GM08714 (cell line): ENCODE data around the gene TEX264.

ENCODE experiments used
- H3K4me3 ChIP-seq: fragments of 200-500 bp; sonication (Bioruptor generic); 2 replicates; pipeline ENCODE4 v1.5.1; 2014; ENCODE audit warnings: mild to moderate bottlenecking, low read length, inconsistent platforms
- ZNF274 ChIP-seq: IDR thresholded peaks from 2 replicates; pipeline ENCODE4 v1.6.1; 2012; ENCODE audit warnings: mild to moderate bottlenecking, low read depth, low read length

The TEX264 gene

DNA sequence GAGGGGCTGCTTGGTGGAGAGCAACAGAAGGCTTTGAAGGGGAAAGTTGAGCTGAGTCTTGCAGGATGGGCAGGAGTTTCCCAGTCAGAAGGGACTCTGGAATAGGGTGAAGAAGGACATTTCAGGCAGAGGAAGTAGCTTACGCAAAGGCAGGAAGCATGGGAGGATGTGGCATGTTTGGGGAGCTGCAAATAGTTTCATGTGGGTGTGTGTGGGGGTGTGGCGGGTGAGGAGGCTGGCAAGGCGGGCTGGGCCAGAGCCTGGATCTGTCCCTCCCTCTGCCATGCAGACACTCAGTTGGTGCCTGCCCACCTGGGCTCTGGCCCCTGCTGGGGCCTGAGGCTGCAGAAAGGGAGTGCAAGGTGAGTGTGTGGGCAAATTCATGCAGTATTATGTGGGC is 10.4 kb downstream of the TEX264 start:
- TF ChIP-seq ZNF274, result no peak
- H3K4me3 ChIP-seq, result no peak overlapping the region; the same call in 1 of the 2 replicates

DNA sequence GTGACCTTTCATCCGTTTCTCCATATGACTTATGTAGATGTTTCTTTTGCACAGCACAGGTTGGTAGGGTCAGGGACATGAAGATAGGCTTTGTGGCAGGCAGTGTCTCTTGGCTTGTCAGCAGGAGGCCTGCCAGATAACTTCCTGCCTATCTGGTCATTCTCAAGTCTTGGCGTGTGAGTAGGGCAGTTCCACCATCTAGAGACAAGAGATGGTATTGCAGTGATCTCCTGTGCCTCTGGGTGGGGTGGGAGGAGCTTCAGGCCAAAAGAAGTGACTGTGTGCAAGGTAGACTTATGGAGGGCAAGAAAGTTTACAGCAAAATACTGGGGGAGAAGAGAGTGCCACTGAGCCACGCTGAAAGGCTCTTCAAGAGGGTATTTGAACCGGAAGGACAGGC is 11.0 kb downstream of the TEX264 start:
- no peak for TF ChIP-seq ZNF274
- no peak overlapping the region; the same call in 1 of the 2 replicates for H3K4me3 ChIP-seq

DNA sequence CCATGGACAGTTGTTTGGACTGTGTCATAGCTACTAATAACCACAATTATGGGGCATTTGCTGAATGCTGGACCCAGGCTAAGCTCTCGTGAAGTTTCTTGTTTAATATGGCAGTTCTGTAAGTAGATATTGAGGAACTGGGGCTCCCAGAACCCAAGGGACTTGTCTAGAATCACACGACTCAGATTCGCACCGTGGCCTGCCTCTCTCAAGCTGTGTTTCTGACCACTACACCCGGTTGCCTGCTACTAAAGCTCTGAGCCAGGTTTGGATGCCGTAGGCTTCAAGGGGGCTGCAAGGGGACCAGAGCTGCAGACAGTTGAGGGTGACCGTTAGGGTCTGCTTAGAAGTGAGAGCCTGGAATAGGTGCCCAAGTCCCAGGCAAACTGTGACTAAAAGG is 11.5 kb downstream of the TEX264 start:
- no peak for TF ChIP-seq ZNF274
- no peak overlapping the region for H3K4me3 ChIP-seq

DNA sequence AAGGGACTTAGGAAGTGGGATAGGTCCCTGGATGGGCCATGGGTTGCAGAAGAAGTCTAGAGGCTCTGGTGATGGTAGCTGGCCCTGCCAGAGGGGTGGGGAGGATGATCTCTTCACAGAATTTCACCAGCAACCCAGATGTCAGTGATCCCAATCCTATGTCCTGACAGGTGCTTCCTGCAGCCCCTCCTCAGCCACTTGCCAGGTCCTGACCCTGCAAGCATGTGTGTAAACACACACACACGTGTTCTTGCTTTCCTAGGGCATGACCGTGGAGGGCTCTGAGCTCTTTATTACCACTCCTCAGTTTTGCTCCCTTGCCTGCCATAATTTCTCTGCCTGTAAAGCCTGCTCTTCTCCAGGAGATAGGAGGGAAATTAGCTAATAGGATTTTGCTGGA is 12.5 kb downstream of the TEX264 start:
- TF ChIP-seq ZNF274, result no peak
- H3K4me3 ChIP-seq, result no peak overlapping the region

DNA sequence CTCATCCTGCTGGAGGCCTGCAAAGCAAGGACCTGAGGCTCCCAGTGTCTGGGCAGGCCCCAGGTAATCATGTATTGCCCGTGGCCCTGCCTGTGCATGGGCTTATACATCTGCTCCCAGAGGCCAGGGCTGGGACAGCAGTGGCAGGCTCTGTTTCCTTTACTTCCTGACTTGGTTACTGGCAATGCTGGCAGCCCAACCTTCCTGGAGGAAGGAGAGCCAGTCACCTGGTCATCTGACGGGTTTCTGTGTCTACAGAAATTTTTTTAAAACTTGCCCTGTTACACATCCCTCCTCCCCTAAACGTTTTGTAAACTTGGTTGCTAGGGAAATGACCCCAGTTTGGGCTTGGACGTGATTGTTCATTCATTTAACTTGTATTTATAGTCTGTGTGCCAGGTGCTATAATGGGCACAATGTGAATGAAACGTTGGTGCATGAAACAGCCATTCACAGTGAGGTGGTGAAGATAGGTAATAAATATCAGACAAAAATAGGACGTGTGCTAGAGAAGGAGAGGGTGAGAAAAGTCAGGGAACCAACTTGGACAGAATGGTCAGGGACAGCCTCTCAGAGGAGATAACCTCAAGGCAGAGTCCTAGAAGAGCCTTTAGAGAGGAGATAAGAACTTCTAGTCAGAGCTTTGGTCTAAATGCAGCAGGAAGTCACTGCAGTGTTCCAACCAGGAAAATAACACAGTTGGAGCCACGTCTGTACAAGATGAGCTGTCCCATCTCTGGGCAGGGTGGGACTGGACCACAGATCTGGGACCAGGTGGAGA is 14.1 kb downstream of the TEX264 start:
- TF ChIP-seq ZNF274, result no peak
- no peak overlapping the region for H3K4me3 ChIP-seq

GRCh38 chr3:51686056-51686455 is 15.0 kb downstream of the TEX264 start:
- no peak for TF ChIP-seq ZNF274
- no peak overlapping the region; the same call in 1 of the 2 replicates for H3K4me3 ChIP-seq

DNA sequence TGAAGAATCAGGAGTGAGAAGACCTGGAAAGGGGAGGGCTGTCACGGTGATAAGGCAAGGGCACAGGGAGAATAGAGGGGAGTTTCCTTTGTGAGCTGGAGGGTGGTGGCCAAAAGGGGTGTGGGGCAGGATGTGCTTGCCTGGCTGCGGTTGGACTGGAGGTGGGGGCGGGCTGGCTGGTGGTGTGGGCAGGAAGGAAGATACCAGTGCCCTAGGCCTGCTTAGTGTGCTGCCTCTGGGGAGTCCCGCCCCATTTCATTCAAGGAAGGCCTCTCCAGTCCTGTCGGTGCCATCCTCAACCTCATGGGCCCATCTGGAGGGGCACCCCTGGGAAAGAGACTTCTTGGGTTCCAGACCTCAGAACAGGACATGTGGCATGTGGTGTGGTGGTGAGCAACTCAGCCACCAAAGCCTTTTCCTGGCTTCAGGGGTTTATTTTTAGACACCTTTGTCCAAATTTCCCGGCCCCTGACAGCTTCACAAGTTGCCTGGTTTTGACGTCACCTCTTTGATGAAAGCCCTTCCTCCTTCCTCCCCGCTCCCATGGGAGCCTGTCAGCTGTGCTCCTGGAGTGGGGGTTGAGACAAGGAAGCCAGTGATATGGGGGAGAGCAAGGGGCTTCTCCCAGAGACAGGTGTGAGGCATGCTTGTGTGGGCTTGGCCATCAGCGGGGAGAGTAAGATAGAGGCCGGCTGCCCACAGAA is 15.6 kb downstream of the TEX264 start:
- no peak for TF ChIP-seq ZNF274
- H3K4me3 ChIP-seq, result no peak overlapping the region; the same call in 1 of the 2 replicates

DNA sequence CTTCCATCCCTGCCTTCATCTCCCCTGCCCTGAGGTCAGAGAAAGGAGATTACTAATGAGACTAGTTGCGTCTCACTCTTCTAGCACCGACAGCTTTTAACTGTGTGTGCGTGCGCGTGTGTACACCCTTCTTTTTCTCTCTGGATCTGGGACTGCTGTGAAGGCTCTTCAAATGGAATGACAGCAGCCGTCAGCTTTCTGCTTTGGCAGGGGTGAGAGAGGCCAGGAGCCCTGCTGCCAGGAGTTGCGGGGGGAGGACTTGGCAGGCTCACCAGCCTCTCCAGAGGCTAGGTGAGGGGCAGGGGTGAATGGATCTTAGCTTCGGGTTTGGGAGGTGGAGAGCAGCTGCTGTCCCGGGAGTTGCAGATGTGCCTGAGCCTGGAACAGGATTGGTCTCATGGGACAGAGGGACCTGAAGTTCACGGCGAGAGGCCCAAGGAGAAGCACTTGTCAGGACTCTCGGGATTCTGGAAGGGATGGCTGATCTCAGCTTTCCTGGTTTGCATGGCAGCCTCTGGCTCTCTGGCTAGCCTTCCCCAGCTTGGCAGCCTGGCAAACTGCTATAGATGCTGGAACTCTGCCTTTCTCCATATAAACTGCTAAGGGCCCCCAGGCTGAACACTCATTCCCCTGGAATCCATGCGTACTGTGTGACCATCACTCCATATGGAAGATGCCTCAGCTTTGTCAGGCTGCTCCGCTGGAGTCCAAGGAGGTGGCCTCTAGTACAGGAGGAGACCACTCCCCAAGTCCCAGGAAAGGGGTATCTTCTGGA is 16.6 kb downstream of the TEX264 start:
- no peak for TF ChIP-seq ZNF274
- no peak overlapping the region for H3K4me3 ChIP-seq

- H3K4me3 ChIP-seq, result no peak overlapping the region
- TF ChIP-seq ZNF274, result no peak
These were observed 17.2 kb downstream of the TEX264 start for GRCh38 chr3:51688206-51688600.

- no peak overlapping the region for H3K4me3 ChIP-seq
- no peak for TF ChIP-seq ZNF274
These were observed 20.0 kb downstream of the TEX264 start for GRCh38 chr3:51691021-51691420.

GRCh38 chr3:51691949-51692348 is 20.9 kb downstream of the TEX264 start:
- no peak for TF ChIP-seq ZNF274
- H3K4me3 ChIP-seq, result no peak overlapping the region

GRCh38 chr3:51692980-51693395 is 21.9 kb downstream of the TEX264 start:
- no peak for TF ChIP-seq ZNF274
- no peak overlapping the region for H3K4me3 ChIP-seq

GRCh38 chr3:51696954-51697353 is 25.9 kb downstream of the TEX264 start:
- no peak overlapping the region for H3K4me3 ChIP-seq
- no peak for TF ChIP-seq ZNF274

DNA sequence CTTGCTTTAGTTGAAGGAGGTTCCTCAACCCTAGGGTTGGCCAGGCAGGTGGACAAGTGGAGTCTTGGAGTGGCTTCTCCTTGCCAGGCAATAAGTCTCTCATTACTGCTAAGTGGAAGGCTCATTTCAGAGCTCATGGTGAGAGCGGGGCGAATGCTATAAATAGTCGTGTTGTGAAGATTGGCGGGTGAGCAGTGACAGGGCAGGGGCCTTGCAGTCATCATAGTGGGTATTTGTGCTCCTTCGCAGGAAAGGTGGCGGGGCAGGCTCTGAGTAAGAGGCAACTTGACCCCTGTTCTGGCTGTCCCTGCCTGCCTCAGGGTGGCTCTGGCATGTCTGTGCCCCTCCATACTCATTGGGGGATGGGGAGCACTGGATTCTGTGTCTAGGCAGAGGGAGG is 27.2 kb downstream of the TEX264 start:
- H3K4me3 ChIP-seq, result no peak overlapping the region
- no peak for TF ChIP-seq ZNF274
